WTC11 (cell line): ENCODE data around the gene ZFAND6. TPM values are rescaled to one million over a fixed set of nuclear protein-coding genes. Genes with fewer than 3 reads are reported as not detected.

Experiments used
- ATAC-seq: fragments of 200-7000 bp; cut with Tn5 transposase; 2 replicates; pipeline ENCODE4 v1.10.0; 2021; ENCODE audit warnings: mild to moderate bottlenecking, moderate library complexity
- CTCF ChIA-PET: fragments of 300-600 bp; sonication (Branson Sonifier 250); formaldehyde crosslinking; loops from one replicate; lab custom pipeline; 2021; ENCODE audit warnings: antibody characterized with exemption; lab: Charles Lee
- POLR2A ChIA-PET: fragments of 350-600 bp; sonication (Branson Sonifier 250); formaldehyde crosslinking; loops from one replicate; lab custom pipeline; 2021; ENCODE audit warnings: antibody characterized with exemption; lab: Charles Lee
- DNase-seq: peaks from one replicate; pipeline ENCODE4 v3.0.0; 2021; ENCODE audit warnings: low spot score
- H3K27ac Mint-ChIP-seq: 2 replicates; pipeline ENCODE4 v1.8.0; 2021; ENCODE audit warnings: mixed read lengths
- H3K27me3 Mint-ChIP-seq: 2 replicates; pipeline ENCODE4 v1.8.0; 2021; ENCODE audit warnings: low read depth, mild to moderate bottlenecking, moderate library complexity, mixed read lengths
- H3K36me3 Mint-ChIP-seq: 2 replicates; pipeline ENCODE4 v1.8.0; 2021; ENCODE audit warnings: mixed read lengths
- H3K4me1 Mint-ChIP-seq: 2 replicates; pipeline ENCODE4 v1.8.0; 2022; ENCODE audit warnings: mixed read lengths
- H3K4me3 Mint-ChIP-seq: 2 replicates; pipeline ENCODE4 v1.8.0; 2021; ENCODE audit warnings: mild to moderate bottlenecking, moderate library complexity, mixed read lengths
- H3K9me3 Mint-ChIP-seq: 2 replicates; pipeline ENCODE4 v1.8.0; 2021; ENCODE audit warnings: mixed read lengths
- AFF4 ChIP-seq: sonication (generic); formaldehyde crosslinking; IDR thresholded peaks from 2 replicates; pipeline ENCODE4 v1.8.1; 2023; ENCODE audit warnings: mild to moderate bottlenecking, missing genetic modification reagents, borderline replicate concordance
- ARID4B ChIP-seq: sonication (generic); formaldehyde crosslinking; IDR thresholded peaks from 2 replicates; pipeline ENCODE4 v1.8.0; 2023; ENCODE audit warnings: missing genetic modification reagents, mild to moderate bottlenecking, borderline replicate concordance
- EMX1 ChIP-seq: fragments of 250-450 bp; sonication (Bioruptor Pico); IDR thresholded peaks from 2 replicates; pipeline ENCODE4 v1.8.0; 2021; ENCODE audit warnings: mild to moderate bottlenecking
- FOXP1 ChIP-seq: sonication (generic); formaldehyde crosslinking; IDR thresholded peaks from 2 replicates; pipeline ENCODE4 v1.8.0; 2022; ENCODE audit warnings: missing genetic modification reagents, mild to moderate bottlenecking, moderate library complexity, borderline replicate concordance
- GABPB1 ChIP-seq: sonication (generic); formaldehyde crosslinking; IDR thresholded peaks from 2 replicates; pipeline ENCODE4 v1.8.1; 2023; ENCODE audit warnings: mild to moderate bottlenecking, missing genetic modification reagents
- GRHL2 ChIP-seq: fragments of 250-450 bp; sonication (Bioruptor Pico); IDR thresholded peaks from 2 replicates; pipeline ENCODE4 v1.8.0; 2022; ENCODE audit warnings: mild to moderate bottlenecking, moderate library complexity; ENCODE audit not compliant: insufficient replicate concordance, severe bottlenecking
- JUN ChIP-seq: sonication (generic); formaldehyde crosslinking; IDR thresholded peaks from 2 replicates; pipeline ENCODE4 v1.8.0; 2023; ENCODE audit warnings: mild to moderate bottlenecking, missing genetic modification reagents
- NFE2L1 ChIP-seq: sonication (generic); formaldehyde crosslinking; IDR thresholded peaks from 2 replicates; pipeline ENCODE4 v1.8.1; 2023; ENCODE audit warnings: missing genetic modification reagents
- SMAD4 ChIP-seq: sonication (generic); formaldehyde crosslinking; IDR thresholded peaks from 2 replicates; pipeline ENCODE4 v1.8.0; 2022; ENCODE audit warnings: mild to moderate bottlenecking, missing genetic modification reagents
- SP1 ChIP-seq: sonication (generic); formaldehyde crosslinking; conservative IDR thresholded peaks from 2 replicates; pipeline ENCODE4 v1.8.1; 2022; ENCODE audit warnings: missing genetic modification reagents
- ZNF138 ChIP-seq: sonication (generic); formaldehyde crosslinking; conservative IDR thresholded peaks from 2 replicates; pipeline ENCODE4 v1.8.1; 2022; ENCODE audit warnings: mild to moderate bottlenecking, moderate library complexity, missing genetic modification reagents
- total RNA-seq: library from RNA; stranded (reverse); gene quantifications from 3 replicates; pipeline ENCODE4 v1.2.3, GENCODE V29; 2021
- TF ChIP-seq, protein P1 (sequence below): sonication (generic); formaldehyde crosslinking; IDR thresholded peaks from 2 replicates; pipeline ENCODE4 v1.8.0; 2023; ENCODE audit warnings: missing genetic modification reagents
- TF ChIP-seq, protein P2 (sequence below): fragments of 250-450 bp; sonication (Bioruptor Pico); IDR thresholded peaks from 2 replicates; pipeline ENCODE4 v1.9.0; 2021; ENCODE audit warnings: mild to moderate bottlenecking, borderline replicate concordance

Gene ZFAND6
- total RNA-seq, 1 experiment from 2014 or later, result 114 TPM

- TF ChIP-seq FOXP1 (CRISPR knock-in tag), result no peak
- TF ChIP-seq, protein P1, sequence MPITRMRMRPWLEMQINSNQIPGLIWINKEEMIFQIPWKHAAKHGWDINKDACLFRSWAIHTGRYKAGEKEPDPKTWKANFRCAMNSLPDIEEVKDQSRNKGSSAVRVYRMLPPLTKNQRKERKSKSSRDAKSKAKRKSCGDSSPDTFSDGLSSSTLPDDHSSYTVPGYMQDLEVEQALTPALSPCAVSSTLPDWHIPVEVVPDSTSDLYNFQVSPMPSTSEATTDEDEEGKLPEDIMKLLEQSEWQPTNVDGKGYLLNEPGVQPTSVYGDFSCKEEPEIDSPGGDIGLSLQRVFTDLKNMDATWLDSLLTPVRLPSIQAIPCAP (CRISPR knock-in tag), result no peak
- no peak for TF ChIP-seq JUN (CRISPR knock-in tag)
- no peak for TF ChIP-seq AFF4 (CRISPR knock-in tag)
- TF ChIP-seq ARID4B (CRISPR knock-in tag), result no peak
- TF ChIP-seq EMX1 (CRISPR knock-in tag), result no peak
- TF ChIP-seq GABPB1 (CRISPR knock-in tag), result no peak
- no peak for TF ChIP-seq SMAD4
- TF ChIP-seq, protein P2, sequence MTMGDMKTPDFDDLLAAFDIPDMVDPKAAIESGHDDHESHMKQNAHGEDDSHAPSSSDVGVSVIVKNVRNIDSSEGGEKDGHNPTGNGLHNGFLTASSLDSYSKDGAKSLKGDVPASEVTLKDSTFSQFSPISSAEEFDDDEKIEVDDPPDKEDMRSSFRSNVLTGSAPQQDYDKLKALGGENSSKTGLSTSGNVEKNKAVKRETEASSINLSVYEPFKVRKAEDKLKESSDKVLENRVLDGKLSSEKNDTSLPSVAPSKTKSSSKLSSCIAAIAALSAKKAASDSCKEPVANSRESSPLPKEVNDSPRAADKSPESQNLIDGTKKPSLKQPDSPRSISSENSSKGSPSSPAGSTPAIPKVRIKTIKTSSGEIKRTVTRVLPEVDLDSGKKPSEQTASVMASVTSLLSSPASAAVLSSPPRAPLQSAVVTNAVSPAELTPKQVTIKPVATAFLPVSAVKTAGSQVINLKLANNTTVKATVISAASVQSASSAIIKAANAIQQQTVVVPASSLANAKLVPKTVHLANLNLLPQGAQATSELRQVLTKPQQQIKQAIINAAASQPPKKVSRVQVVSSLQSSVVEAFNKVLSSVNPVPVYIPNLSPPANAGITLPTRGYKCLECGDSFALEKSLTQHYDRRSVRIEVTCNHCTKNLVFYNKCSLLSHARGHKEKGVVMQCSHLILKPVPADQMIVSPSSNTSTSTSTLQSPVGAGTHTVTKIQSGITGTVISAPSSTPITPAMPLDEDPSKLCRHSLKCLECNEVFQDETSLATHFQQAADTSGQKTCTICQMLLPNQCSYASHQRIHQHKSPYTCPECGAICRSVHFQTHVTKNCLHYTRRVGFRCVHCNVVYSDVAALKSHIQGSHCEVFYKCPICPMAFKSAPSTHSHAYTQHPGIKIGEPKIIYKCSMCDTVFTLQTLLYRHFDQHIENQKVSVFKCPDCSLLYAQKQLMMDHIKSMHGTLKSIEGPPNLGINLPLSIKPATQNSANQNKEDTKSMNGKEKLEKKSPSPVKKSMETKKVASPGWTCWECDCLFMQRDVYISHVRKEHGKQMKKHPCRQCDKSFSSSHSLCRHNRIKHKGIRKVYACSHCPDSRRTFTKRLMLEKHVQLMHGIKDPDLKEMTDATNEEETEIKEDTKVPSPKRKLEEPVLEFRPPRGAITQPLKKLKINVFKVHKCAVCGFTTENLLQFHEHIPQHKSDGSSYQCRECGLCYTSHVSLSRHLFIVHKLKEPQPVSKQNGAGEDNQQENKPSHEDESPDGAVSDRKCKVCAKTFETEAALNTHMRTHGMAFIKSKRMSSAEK (CRISPR knock-in tag), result no peak
- TF ChIP-seq NFE2L1 (CRISPR knock-in tag), result no peak
Observed at GRCh38 chr15:80183306-80183705, 123.8 kb downstream of the ZFAND6 start (continued).

DNA sequence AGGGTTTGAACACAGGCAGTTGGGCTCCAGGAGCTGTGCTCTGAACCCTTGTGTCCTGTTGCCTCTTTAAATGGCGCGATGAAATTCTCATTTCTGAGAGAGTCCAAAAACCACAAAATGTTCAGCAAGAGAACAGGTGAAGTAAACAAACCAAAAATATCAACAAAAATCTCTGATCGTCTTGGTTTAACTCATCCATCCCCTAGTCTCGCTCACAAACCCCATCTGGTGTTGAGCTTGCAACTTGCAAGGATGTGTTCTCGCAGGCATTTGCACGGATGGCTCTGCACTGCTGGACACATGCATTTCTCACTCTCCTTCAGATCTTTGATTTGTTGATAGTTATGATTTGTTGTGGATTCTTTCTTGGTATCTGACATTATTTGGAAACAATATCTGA lies 124.4 kb downstream of the ZFAND6 start:
- no peak overlapping the region for H3K27ac Mint-ChIP-seq
- CTCF ChIA-PET, result interaction anchor here (0.6 to 1.3 kb wide), 5 partner anchors 16 to 203 kb away, joined by 3 to 4 read pairs (median 4); no protein-coding TSS in a partner anchor
- H3K9me3 Mint-ChIP-seq, result no peaks in the 10 kb centered on the region; the same call in 1 of the 2 replicates
- POLR2A ChIA-PET, result no interaction called here
- no peaks in the 10 kb centered on the region for H3K4me1 Mint-ChIP-seq
- H3K27me3 Mint-ChIP-seq, result no peaks in the 10 kb centered on the region
- ATAC-seq (peak; percentile 41; the same call in 1 of the 2 replicates), DNase-seq (no peak)
- TF ChIP-seq SP1 (CRISPR knock-in tag) (no peak), GRHL2 (no peak), ZNF138 (CRISPR knock-in tag) (no peak)
- no peak overlapping the region for H3K4me3 Mint-ChIP-seq
- peaks cover 22% of the 10 kb centered on the region for H3K36me3 Mint-ChIP-seq
